ENCODE data around the gene HOMER2. TPM values are rescaled to one million over a fixed set of nuclear protein-coding genes. Genes with fewer than 3 reads are reported as not detected.

HOMER2 gene
- total RNA-seq, 1 donor from 2014 or later: 12.2 TPM

DNA sequence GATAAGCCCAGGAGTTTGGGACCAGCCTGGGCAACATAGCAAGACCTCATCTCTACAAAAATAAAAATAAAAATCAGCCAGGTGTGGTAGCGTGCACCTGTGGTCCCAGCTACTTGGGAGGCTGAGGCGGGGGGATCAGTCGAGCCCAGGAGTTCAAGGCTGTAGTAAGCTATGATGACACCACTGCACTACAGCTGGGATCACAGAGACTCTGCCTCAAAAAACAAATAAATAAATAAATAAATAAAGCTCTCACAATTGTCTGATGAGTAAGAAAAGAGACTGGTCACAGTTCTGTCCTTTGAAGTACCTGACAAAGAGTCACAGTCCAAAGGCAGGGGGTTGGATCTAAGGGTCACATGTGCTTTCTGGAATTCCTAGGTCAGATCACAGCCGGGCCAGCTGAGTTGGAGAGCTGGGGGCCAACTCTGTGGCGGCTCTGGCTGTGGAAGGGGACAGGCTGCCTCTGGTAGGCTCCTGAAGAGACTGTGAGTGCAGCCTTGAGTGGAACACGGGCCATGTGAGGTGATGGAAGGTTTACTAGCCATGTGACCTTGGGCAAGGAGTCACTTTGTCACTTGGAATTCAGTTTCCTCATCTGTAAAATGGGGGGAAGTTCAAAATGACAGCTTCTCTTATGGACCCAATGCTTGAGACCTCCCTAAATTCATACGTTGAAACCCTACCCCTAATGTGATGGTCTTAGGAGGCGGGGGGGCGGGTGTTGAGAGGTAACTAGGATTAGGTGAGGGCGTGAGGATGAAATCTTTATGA lies 95.9 kb downstream of the HOMER2 start:
- Mint-ChIP-seq H3K36me3 (ENCODE audit: low read depth, unreplicated experiment) (no peaks in the 10 kb centered on the region), H3K9me3 (ENCODE audit: unreplicated experiment) (no peaks in the 10 kb centered on the region), H3K27me3 (ENCODE audit: low read depth, unreplicated experiment) (no peaks in the 10 kb centered on the region), H3K4me1 (ENCODE audit: low read depth, unreplicated experiment) (peaks cover 16% of the 10 kb centered on the region), H3K4me3 (ENCODE audit: unreplicated experiment) (no peak overlapping the region), H3K27ac (ENCODE audit: unreplicated experiment) (peak overlapping the region; percentile 26)
- Histone ChIP-seq H3K4me3 (ENCODE audit: insufficient read depth, low read depth, low read length) (no peak overlapping the region), H3K9ac (ENCODE audit: low read length) (no peak overlapping the region), H3K27ac (ENCODE audit: low read depth, low read length) (no peak overlapping the region), H4K20me1 (ENCODE audit: insufficient read depth, low read length) (no peaks in the 10 kb centered on the region), H3K36me3 (ENCODE audit: insufficient read depth, low read length) (no peaks in the 10 kb centered on the region), H3K9me3 (ENCODE audit: insufficient read depth, low read depth, low read length) (no peaks in the 10 kb centered on the region), H3K4me1 (ENCODE audit: insufficient read depth, low read length) (peaks cover 21% of the 10 kb centered on the region), H3K4me2 (ENCODE audit: low read length) (no peak overlapping the region), H3K79me2 (ENCODE audit: insufficient read depth, low read length) (no peaks in the 10 kb centered on the region), H3K27me3 (ENCODE audit: insufficient read depth, low read length) (no peaks in the 10 kb centered on the region), H2AFZ (ENCODE audit: low read depth, low read length) (no peak overlapping the region)
- no peak for DNase-seq (ENCODE audit: low read depth)
- TF ChIP-seq, protein P1, sequence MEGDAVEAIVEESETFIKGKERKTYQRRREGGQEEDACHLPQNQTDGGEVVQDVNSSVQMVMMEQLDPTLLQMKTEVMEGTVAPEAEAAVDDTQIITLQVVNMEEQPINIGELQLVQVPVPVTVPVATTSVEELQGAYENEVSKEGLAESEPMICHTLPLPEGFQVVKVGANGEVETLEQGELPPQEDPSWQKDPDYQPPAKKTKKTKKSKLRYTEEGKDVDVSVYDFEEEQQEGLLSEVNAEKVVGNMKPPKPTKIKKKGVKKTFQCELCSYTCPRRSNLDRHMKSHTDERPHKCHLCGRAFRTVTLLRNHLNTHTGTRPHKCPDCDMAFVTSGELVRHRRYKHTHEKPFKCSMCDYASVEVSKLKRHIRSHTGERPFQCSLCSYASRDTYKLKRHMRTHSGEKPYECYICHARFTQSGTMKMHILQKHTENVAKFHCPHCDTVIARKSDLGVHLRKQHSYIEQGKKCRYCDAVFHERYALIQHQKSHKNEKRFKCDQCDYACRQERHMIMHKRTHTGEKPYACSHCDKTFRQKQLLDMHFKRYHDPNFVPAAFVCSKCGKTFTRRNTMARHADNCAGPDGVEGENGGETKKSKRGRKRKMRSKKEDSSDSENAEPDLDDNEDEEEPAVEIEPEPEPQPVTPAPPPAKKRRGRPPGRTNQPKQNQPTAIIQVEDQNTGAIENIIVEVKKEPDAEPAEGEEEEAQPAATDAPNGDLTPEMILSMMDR (IDR thresholded peaks at IDR 0.05; ENCODE audit: insufficient read depth, low read depth, low read length): no peak
- no peak for TF ChIP-seq EZH2 (IDR thresholded peaks at IDR 0.05; ENCODE audit: insufficient read depth, low read length)
- no peak for FAIRE-seq

DNA sequence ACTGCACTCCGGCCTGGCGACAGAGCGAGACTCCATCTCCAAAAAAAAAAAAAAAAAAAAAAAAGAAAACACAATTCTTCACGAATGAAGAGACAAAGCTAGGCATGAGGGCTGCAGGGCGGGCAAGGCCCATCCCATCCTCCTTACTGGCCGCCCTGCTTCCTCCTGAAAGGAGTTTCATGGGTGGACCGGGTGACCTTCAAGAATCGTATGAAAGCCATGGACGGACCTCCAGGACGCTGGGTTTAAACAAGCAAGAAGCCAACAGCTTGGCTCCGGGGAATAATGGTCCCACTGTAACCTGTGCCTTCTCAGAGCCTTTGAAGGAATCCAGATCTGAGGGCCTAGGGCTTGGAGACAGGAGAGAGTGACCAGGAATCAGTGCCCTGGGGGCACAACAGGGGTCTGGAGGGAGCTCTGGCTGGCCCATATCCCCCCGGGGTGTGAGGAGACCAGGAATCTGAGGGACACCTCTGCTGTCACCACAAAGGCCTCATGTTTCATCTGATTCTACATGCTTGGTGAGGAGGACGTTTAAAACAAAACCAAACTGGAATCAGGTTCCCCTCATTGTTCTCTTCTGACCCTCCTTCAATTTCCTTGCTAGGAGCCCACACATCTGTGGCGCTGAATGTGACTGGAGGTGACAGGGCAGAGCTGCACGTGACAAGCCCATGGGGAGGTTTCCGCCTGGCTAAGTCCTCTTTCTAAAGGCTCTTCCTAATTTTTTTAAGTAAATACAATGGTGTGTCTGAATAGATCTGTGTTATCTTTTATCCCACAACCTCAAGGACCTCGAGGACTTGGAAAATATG lies 97.0 kb downstream of the HOMER2 start:
- Histone ChIP-seq H3K4me1 (ENCODE audit: insufficient read depth, low read length) (peaks cover 21% of the 10 kb centered on the region), H3K79me2 (ENCODE audit: insufficient read depth, low read length) (no peaks in the 10 kb centered on the region), H3K9ac (ENCODE audit: low read length) (no peak overlapping the region), H3K9me3 (ENCODE audit: insufficient read depth, low read depth, low read length) (no peaks in the 10 kb centered on the region), H2AFZ (ENCODE audit: low read depth, low read length) (no peak overlapping the region), H3K36me3 (ENCODE audit: insufficient read depth, low read length) (no peaks in the 10 kb centered on the region), H4K20me1 (ENCODE audit: insufficient read depth, low read length) (no peaks in the 10 kb centered on the region), H3K27ac (ENCODE audit: low read depth, low read length) (no peak overlapping the region), H3K27me3 (ENCODE audit: insufficient read depth, low read length) (no peaks in the 10 kb centered on the region), H3K4me2 (ENCODE audit: low read length) (no peak overlapping the region), H3K4me3 (ENCODE audit: insufficient read depth, low read depth, low read length) (no peak overlapping the region)
- no peaks in the 10 kb centered on the region for H3K27me3 Mint-ChIP-seq (ENCODE audit: low read depth, unreplicated experiment)
- no peak overlapping the region for H3K4me3 Mint-ChIP-seq (ENCODE audit: unreplicated experiment)
- no peaks in the 10 kb centered on the region for H3K9me3 Mint-ChIP-seq (ENCODE audit: unreplicated experiment)
- no peak for FAIRE-seq
- H3K4me1 Mint-ChIP-seq (ENCODE audit: low read depth, unreplicated experiment): peaks cover 17% of the 10 kb centered on the region
- H3K27ac Mint-ChIP-seq (ENCODE audit: unreplicated experiment): no peak overlapping the region
- H3K36me3 Mint-ChIP-seq (ENCODE audit: low read depth, unreplicated experiment): no peaks in the 10 kb centered on the region
- no peak for DNase-seq (ENCODE audit: low read depth)
- TF ChIP-seq EZH2 (IDR thresholded peaks at IDR 0.05; ENCODE audit: insufficient read depth, low read length): no peak
- TF ChIP-seq, protein P1 (IDR thresholded peaks at IDR 0.05; ENCODE audit: insufficient read depth, low read depth, low read length): no peak
